GM21576 (cell line): Measurements from ENCODE around the gene KCNE2.
"Not testable (repeated sequence)": the region's sequence is repeated elsewhere in the genome, so short reads cannot be mapped to it uniquely, and the experiment has no call there.

Source experiments
- ATAC-seq: cut with Tn5 transposase; IDR thresholded peaks from one replicate; pipeline ENCODE4 v1.9.1; 2021; ENCODE audit warnings: mild to moderate bottlenecking, moderate library complexity; ENCODE audit not compliant: unreplicated experiment

KCNE2 gene

GRCh38 chr21:34352556-34352955 is 11.2 kb upstream of the KCNE2 start:
- ATAC-seq = no peak

GRCh38 chr21:34353182-34353581 is 10.6 kb upstream of the KCNE2 start:
- no peak for ATAC-seq

- no peak for ATAC-seq
These were observed 9.0 kb upstream of the KCNE2 start for GRCh38 chr21:34354836-34355235.

- ATAC-seq = no peak
These were observed 8.2 kb upstream of the KCNE2 start for GRCh38 chr21:34355570-34355969.

- ATAC-seq = no peak
These were observed 5.9 kb upstream of the KCNE2 start for GRCh38 chr21:34357889-34358288.

GRCh38 chr21:34358866-34359265 is 4.9 kb upstream of the KCNE2 start:
- ATAC-seq = no peak

GRCh38 chr21:34360488-34361241 is 3.1 kb upstream of the KCNE2 start:
- no peak for ATAC-seq

GRCh38 chr21:34362136-34362444 is 1.7 kb upstream of the KCNE2 start:
- no peak for ATAC-seq

GRCh38 chr21:34362670-34363069 is 1.1 kb upstream of the KCNE2 start:
- ATAC-seq = no peak

GRCh38 chr21:34364921-34365320 is 1.1 kb downstream of the KCNE2 start:
- ATAC-seq = no peak

GRCh38 chr21:34365809-34366208 is 2.0 kb downstream of the KCNE2 start:
- ATAC-seq = no peak

GRCh38 chr21:34367320-34367935 is 3.6 kb downstream of the KCNE2 start:
- ATAC-seq = no peak

- ATAC-seq = no peak
These were observed 5.9 kb downstream of the KCNE2 start for GRCh38 chr21:34369741-34370140.

GRCh38 chr21:34372321-34372720 is 8.5 kb downstream of the KCNE2 start:
- no peak for ATAC-seq

- ATAC-seq = not testable (repeated sequence)
These were observed 10.7 kb downstream of the KCNE2 start for GRCh38 chr21:34374462-34374861.

GRCh38 chr21:34374940-34375618 is 11.3 kb downstream of the KCNE2 start, which contains the start of gene SMIM11:
Gene SMIM11, plus strand, starts transcription at chr21:34375507. Its CDS starts 3,998 bp downstream, at chr21:34379505.
- peak; percentile 90 for ATAC-seq

- ATAC-seq = peak; percentile 34
These were observed 11.8 kb downstream of the KCNE2 start for GRCh38 chr21:34375619-34375972.

- not testable (repeated sequence) for ATAC-seq
These were observed 19.3 kb downstream of the KCNE2 start for GRCh38 chr21:34383138-34383537.

GRCh38 chr21:34383724-34384415 is 20.1 kb downstream of the KCNE2 start:
- peak; percentile 92 for ATAC-seq

GRCh38 chr21:34400522-34400921 is 36.7 kb downstream of the KCNE2 start:
- not testable (repeated sequence) for ATAC-seq

- not testable (repeated sequence) for ATAC-seq
These were observed 40.9 kb downstream of the KCNE2 start for GRCh38 chr21:34404742-34405141.
